T-helper 1 cell treated with Interleukin-12 subunit alpha and Interleukin-12 subunit beta and Interleukin-4 antibody, amounts not matched to agents 30 μg/mL and 1 μg/mL, for 36 hours (primary cell): Measurements from ENCODE around the gene CORO2B.

Experiments used
- H3K27ac Mint-ChIP-seq: one replicate; pipeline ENCODE4 v1.8.0; 2021; ENCODE audit warnings: mild to moderate bottlenecking, mixed read lengths
- H3K27me3 Mint-ChIP-seq: one replicate; pipeline ENCODE4 v1.8.0; 2021; ENCODE audit warnings: low read depth, mixed read lengths
- H3K36me3 Mint-ChIP-seq: one replicate; pipeline ENCODE4 v1.8.0; 2021; ENCODE audit warnings: low read depth, mixed read lengths
- H3K4me1 Mint-ChIP-seq: one replicate; pipeline ENCODE4 v1.8.0; 2021; ENCODE audit warnings: low read depth, mixed read lengths
- H3K4me3 Mint-ChIP-seq: one replicate; pipeline ENCODE4 v1.8.0; 2021; ENCODE audit warnings: mild to moderate bottlenecking, moderate library complexity, mixed read lengths
- H3K9me3 Mint-ChIP-seq: one replicate; pipeline ENCODE4 v1.8.0; 2021; ENCODE audit warnings: mixed read lengths

CORO2B gene

GRCh38 chr15:68626283-68626682 lies 47.5 kb downstream of the CORO2B start:
- no peaks in the 10 kb centered on the region for H3K36me3 Mint-ChIP-seq
- no peak overlapping the region for H3K27ac Mint-ChIP-seq
- H3K4me1 Mint-ChIP-seq: no peaks in the 10 kb centered on the region
- H3K4me3 Mint-ChIP-seq: no peak overlapping the region
- H3K27me3 Mint-ChIP-seq: peaks cover 13% of the 10 kb centered on the region
- H3K9me3 Mint-ChIP-seq: no peaks in the 10 kb centered on the region

DNA sequence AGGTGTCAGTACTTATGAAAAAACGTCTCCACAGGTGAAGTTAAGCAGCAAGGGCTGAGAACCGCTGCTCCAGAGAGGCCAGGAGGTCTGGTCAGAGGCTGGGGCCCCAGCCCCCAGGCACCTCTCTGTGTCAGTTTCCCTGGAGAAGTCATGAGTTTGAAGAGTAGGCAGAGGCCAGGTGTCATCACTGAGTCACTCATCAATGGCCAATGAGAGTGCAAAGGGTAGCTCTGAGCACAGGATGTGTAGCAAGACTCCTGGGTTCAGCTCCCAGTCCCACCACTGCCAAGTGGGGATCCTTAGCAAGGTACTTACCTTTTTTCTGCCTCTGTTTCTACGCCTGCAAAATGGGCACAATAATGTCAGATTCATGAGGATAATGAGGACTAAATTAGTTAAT lies 47.9 kb downstream of the CORO2B start:
- Mint-ChIP-seq H3K4me3 (no peak overlapping the region), H3K27me3 (peaks cover 13% of the 10 kb centered on the region), H3K27ac (no peak overlapping the region), H3K9me3 (no peaks in the 10 kb centered on the region), H3K36me3 (no peaks in the 10 kb centered on the region), H3K4me1 (no peaks in the 10 kb centered on the region)

- no peak overlapping the region for H3K4me3 Mint-ChIP-seq
- H3K36me3 Mint-ChIP-seq: no peaks in the 10 kb centered on the region
- peaks cover 13% of the 10 kb centered on the region for H3K27me3 Mint-ChIP-seq
- H3K9me3 Mint-ChIP-seq: no peaks in the 10 kb centered on the region
- no peaks in the 10 kb centered on the region for H3K4me1 Mint-ChIP-seq
- H3K27ac Mint-ChIP-seq: no peak overlapping the region
These were observed 48.7 kb downstream of the CORO2B start for GRCh38 chr15:68627476-68627875.

GRCh38 chr15:68627995-68628394 lies 49.2 kb downstream of the CORO2B start:
- no peaks in the 10 kb centered on the region for H3K4me1 Mint-ChIP-seq

GRCh38 chr15:68629519-68630210 lies 50.9 kb downstream of the CORO2B start:
- H3K9me3 Mint-ChIP-seq: no peaks in the 10 kb centered on the region
- no peak overlapping the region for H3K4me3 Mint-ChIP-seq
- H3K27me3 Mint-ChIP-seq: peaks cover 13% of the 10 kb centered on the region
- H3K4me1 Mint-ChIP-seq: no peaks in the 10 kb centered on the region
- H3K27ac Mint-ChIP-seq: no peak overlapping the region
- H3K36me3 Mint-ChIP-seq: no peaks in the 10 kb centered on the region

More at GRCh38 chr15:68627995-68628394, 49.2 kb downstream of the CORO2B start:
- no peaks in the 10 kb centered on the region for H3K36me3 Mint-ChIP-seq
- peaks cover 13% of the 10 kb centered on the region for H3K27me3 Mint-ChIP-seq
- H3K4me3 Mint-ChIP-seq: no peak overlapping the region
- H3K27ac Mint-ChIP-seq: no peak overlapping the region
- no peaks in the 10 kb centered on the region for H3K9me3 Mint-ChIP-seq

- H3K27ac Mint-ChIP-seq: no peak overlapping the region
- H3K4me3 Mint-ChIP-seq: no peak overlapping the region
- no peaks in the 10 kb centered on the region for H3K9me3 Mint-ChIP-seq
- no peaks in the 10 kb centered on the region for H3K4me1 Mint-ChIP-seq
- H3K27me3 Mint-ChIP-seq: peaks cover 13% of the 10 kb centered on the region
- H3K36me3 Mint-ChIP-seq: no peaks in the 10 kb centered on the region
These were observed 51.4 kb downstream of the CORO2B start for GRCh38 chr15:68630211-68630555.

- no peaks in the 10 kb centered on the region for H3K4me1 Mint-ChIP-seq
- no peaks in the 10 kb centered on the region for H3K9me3 Mint-ChIP-seq
- no peaks in the 10 kb centered on the region for H3K36me3 Mint-ChIP-seq
- H3K27ac Mint-ChIP-seq: no peak overlapping the region
- H3K27me3 Mint-ChIP-seq: peaks cover 12% of the 10 kb centered on the region
- H3K4me3 Mint-ChIP-seq: no peak overlapping the region
These were observed 52.0 kb downstream of the CORO2B start for GRCh38 chr15:68630836-68631235.

DNA sequence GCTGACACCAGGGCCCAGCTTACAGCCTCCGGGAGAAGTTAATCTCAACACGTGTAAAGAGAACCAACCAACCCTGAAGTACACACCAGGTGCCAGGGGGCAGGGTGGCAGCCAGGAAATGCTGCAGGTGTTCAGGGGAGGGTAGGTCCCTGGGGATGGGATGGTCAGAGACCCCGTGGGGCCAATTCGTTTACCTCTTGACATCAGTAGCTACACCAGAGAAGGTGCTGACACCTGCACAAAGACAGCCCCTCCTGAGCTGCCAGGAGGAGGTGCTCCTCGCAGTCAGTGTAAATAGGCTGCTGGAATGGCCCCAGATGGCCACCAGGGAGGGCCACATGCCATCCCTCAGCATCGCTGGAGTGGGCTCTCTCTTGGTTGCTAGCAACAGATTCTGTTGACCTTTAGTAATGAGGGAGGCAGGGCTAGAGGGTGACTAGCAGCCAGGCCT lies 52.8 kb downstream of the CORO2B start:
- Mint-ChIP-seq H3K9me3 (no peaks in the 10 kb centered on the region), H3K4me1 (no peaks in the 10 kb centered on the region), H3K4me3 (no peak overlapping the region), H3K36me3 (no peaks in the 10 kb centered on the region), H3K27ac (no peak overlapping the region), H3K27me3 (peaks cover 9% of the 10 kb centered on the region)

DNA sequence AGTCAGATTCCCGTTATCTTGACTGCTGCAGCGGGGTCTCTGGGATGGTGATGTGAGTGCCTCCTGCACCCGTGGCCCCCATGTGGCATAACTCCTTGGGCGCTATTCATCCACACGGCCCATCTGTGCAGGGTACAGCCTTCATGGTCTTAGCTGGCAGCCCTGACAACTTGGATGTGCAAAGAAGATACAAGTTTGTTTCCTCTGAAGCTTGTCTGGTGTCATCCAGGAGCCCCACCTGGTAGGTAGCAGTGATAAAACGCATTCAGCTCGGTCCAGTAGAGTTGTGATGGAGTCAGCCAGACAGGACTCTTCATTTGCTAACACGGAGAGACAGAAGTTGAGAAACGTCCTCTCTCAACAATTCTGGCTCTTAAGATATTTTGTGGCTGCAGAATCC lies 53.3 kb downstream of the CORO2B start:
- peaks cover 9% of the 10 kb centered on the region for H3K27me3 Mint-ChIP-seq
- no peaks in the 10 kb centered on the region for H3K9me3 Mint-ChIP-seq
- H3K4me3 Mint-ChIP-seq: no peak overlapping the region
- no peaks in the 10 kb centered on the region for H3K4me1 Mint-ChIP-seq
- H3K27ac Mint-ChIP-seq: no peak overlapping the region
- no peaks in the 10 kb centered on the region for H3K36me3 Mint-ChIP-seq

DNA sequence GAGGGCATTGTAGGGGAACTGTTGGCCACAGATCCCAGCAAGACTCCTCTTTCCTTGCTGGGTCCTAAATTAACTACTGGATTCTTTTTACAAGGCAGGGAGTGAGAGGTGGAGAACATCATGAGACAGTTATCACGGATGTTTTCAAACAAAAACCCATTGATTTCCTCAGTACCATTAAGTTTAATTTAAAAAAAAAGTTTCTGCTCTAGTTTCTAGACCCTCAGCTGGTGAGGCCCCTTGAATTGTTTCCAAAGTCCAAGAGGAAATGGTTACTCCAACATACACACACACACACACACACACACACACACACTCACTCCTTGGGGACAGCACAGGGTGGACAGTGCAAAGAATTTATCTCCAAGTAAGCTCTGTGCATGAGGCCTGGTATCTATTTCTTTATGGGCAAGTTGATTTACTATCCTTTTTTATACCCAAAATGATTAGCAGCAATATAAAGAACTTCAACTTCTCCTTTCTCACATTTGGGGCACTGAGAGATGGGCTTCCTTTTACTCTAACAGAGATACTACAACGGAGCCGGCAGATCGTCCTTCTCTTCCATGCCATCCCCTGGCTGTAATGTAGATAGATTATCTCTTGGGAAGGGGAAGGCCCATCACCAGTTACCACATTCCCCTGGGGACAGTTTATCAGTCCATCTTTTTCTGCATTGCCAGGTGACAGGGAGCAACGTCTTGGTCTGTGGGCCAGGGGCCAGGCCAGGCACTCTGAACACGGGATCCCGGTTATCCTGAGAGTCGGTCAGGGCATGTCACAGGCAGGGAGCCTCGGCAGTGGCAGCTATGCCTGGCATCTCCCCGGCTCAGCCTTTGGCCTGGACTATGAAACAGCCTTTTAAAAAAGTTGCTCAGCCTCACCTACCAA lies 54.7 kb downstream of the CORO2B start:
- no peaks in the 10 kb centered on the region for H3K4me1 Mint-ChIP-seq

GRCh38 chr15:68634122-68634482 lies 55.3 kb downstream of the CORO2B start:
- no peaks in the 10 kb centered on the region for H3K27me3 Mint-ChIP-seq
- no peak overlapping the region for H3K27ac Mint-ChIP-seq
- no peaks in the 10 kb centered on the region for H3K36me3 Mint-ChIP-seq
- H3K9me3 Mint-ChIP-seq: no peaks in the 10 kb centered on the region
- H3K4me1 Mint-ChIP-seq: no peaks in the 10 kb centered on the region
- H3K4me3 Mint-ChIP-seq: no peak overlapping the region

More for the DNA sequence above, 54.7 kb downstream of the CORO2B start:
- peaks cover 5% of the 10 kb centered on the region for H3K27me3 Mint-ChIP-seq
- H3K27ac Mint-ChIP-seq: no peak overlapping the region
- no peaks in the 10 kb centered on the region for H3K36me3 Mint-ChIP-seq
- no peaks in the 10 kb centered on the region for H3K9me3 Mint-ChIP-seq
- H3K4me3 Mint-ChIP-seq: no peak overlapping the region

- H3K4me1 Mint-ChIP-seq: no peaks in the 10 kb centered on the region
These were observed 55.7 kb downstream of the CORO2B start for GRCh38 chr15:68634531-68634930.

DNA sequence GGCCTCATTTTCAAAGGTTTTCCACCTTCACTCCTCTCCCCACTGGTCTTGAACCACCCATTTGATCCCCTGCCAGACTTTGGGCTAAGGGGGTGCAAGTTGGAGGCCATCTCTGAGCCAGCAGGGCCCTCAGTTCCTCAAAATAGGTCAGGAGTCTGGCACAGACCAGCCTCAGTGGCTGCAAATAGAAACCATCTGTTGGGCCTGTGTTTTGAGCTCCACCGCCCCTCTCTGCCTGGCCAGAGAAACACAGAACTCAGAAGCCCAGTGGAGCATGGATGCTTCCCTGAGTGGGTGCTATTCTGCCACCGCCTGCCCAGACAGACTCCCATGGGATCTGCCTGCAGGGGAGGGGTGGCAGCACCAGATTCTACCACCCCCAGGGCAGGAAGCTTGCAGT lies 56.3 kb downstream of the CORO2B start:
- H3K36me3 Mint-ChIP-seq: no peaks in the 10 kb centered on the region

More at GRCh38 chr15:68634531-68634930, 55.7 kb downstream of the CORO2B start:
- Mint-ChIP-seq H3K27me3 (no peaks in the 10 kb centered on the region), H3K36me3 (no peaks in the 10 kb centered on the region), H3K4me3 (no peak overlapping the region), H3K9me3 (no peaks in the 10 kb centered on the region), H3K27ac (no peak overlapping the region)

GRCh38 chr15:68636256-68636655 lies 57.5 kb downstream of the CORO2B start:
- Mint-ChIP-seq H3K36me3 (no peaks in the 10 kb centered on the region), H3K4me3 (no peak overlapping the region), H3K4me1 (no peaks in the 10 kb centered on the region), H3K27ac (no peak overlapping the region), H3K27me3 (no peaks in the 10 kb centered on the region), H3K9me3 (no peaks in the 10 kb centered on the region)

More for the DNA sequence above, 56.3 kb downstream of the CORO2B start:
- no peaks in the 10 kb centered on the region for H3K27me3 Mint-ChIP-seq
- no peaks in the 10 kb centered on the region for H3K9me3 Mint-ChIP-seq
- H3K4me1 Mint-ChIP-seq: no peaks in the 10 kb centered on the region
- no peak overlapping the region for H3K27ac Mint-ChIP-seq
- no peak overlapping the region for H3K4me3 Mint-ChIP-seq

DNA sequence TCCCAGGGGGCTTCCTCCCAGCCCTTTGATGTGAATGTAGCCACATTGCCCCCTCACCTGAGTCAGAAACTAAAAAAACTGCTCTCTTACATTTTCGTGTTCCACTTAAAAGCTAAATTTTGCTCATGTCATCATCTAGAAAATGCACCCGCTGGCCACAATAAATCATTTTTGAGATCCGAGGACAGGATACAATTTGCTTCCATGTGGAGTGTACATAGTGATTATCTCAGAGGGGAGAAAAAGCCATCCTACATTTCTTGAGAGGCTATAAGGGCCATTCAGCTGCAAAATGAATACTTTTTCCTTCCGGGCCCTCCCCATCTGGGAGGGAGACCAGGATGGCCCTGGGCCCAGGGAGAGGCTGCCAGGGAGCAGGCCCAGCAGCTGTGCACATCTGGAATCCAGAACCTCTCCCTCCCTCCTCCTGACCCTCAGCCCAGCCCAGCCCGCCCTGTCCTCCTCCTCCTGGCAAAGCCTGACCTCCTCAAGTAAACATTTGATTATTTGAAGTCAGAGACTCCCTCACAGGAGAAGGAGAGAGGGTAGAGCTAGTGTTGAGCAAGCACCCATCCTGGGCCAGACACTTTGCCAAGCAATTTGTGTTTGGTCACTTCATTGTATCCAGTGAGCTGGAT lies 59.1 kb downstream of the CORO2B start:
- Mint-ChIP-seq H3K4me1 (no peaks in the 10 kb centered on the region), H3K27me3 (no peaks in the 10 kb centered on the region), H3K4me3 (no peak overlapping the region), H3K9me3 (no peaks in the 10 kb centered on the region), H3K27ac (no peak overlapping the region), H3K36me3 (no peaks in the 10 kb centered on the region)
